ENCODE results near the gene TNS2. TPM values are rescaled to one million over a fixed set of nuclear protein-coding genes. Genes with fewer than 3 reads are reported as not detected.

The TNS2 gene
- total and polyA plus RNA-seq, 2 of the 13 experiments (the other 11 are each of a cell fraction or from before 2014, with no cell fraction given) = 8.9 to 20.4 TPM

GRCh38 chr12:53079226-53080117 lies 29.6 kb downstream of the TNS2 start, which contains the start of gene SPRYD3 (continued):
- TF ChIP-seq HNRNPH1 (optimal IDR thresholded peaks at IDR 0.05; ENCODE audit: low read depth, low read length) (no peak), REST (IDR thresholded peaks at IDR 0.05; ENCODE audit: borderline replicate concordance in 1 of 2, low read depth in 1 of 2, low read length in 2 of 2) (0 out of 4 replicates have a peak, but pooled peaks of 1 of the 2 experiments have one; percentile 32), BCL6 (CRISPR knock-in tag; IDR thresholded peaks at IDR 0.05) (no peak), ZNF704 (CRISPR knock-in tag; IDR thresholded peaks at IDR 0.05; ENCODE audit: borderline replicate concordance) (no peak), RNF2 (conservative IDR thresholded peaks at IDR 0.05; ENCODE audit: low read depth) (no peak), ZNF274 (CRISPR knock-in tag; IDR thresholded peaks at IDR 0.05) (no peak; the same call in none of the 2 replicates), ZNF747 (CRISPR knock-in tag; IDR thresholded peaks at IDR 0.05; ENCODE audit: borderline replicate concordance) (no peak), ZNF670 (CRISPR knock-in tag; IDR thresholded peaks at IDR 0.05; ENCODE audit: borderline replicate concordance) (no peak), JARID2 (CRISPR knock-in tag; IDR thresholded peaks at IDR 0.05; ENCODE audit: insufficient replicate concordance) (peak; percentile 20), MYC (CRISPR knock-in tag; IDR thresholded peaks at IDR 0.05; ENCODE audit: borderline replicate concordance) (no peak; the same call in 1 of the 2 replicates), TSC22D2 (CRISPR knock-in tag; IDR thresholded peaks at IDR 0.05; ENCODE audit: borderline replicate concordance) (0 out of 2 replicates have a peak, but pooled peaks have one; percentile 71), XBP1 (CRISPR knock-in tag; IDR thresholded peaks at IDR 0.05) (no peak; the same call in none of the 2 replicates), RFX3 (CRISPR knock-in tag; IDR thresholded peaks at IDR 0.05) (no peak)
- TF ChIP-seq, protein P1, sequence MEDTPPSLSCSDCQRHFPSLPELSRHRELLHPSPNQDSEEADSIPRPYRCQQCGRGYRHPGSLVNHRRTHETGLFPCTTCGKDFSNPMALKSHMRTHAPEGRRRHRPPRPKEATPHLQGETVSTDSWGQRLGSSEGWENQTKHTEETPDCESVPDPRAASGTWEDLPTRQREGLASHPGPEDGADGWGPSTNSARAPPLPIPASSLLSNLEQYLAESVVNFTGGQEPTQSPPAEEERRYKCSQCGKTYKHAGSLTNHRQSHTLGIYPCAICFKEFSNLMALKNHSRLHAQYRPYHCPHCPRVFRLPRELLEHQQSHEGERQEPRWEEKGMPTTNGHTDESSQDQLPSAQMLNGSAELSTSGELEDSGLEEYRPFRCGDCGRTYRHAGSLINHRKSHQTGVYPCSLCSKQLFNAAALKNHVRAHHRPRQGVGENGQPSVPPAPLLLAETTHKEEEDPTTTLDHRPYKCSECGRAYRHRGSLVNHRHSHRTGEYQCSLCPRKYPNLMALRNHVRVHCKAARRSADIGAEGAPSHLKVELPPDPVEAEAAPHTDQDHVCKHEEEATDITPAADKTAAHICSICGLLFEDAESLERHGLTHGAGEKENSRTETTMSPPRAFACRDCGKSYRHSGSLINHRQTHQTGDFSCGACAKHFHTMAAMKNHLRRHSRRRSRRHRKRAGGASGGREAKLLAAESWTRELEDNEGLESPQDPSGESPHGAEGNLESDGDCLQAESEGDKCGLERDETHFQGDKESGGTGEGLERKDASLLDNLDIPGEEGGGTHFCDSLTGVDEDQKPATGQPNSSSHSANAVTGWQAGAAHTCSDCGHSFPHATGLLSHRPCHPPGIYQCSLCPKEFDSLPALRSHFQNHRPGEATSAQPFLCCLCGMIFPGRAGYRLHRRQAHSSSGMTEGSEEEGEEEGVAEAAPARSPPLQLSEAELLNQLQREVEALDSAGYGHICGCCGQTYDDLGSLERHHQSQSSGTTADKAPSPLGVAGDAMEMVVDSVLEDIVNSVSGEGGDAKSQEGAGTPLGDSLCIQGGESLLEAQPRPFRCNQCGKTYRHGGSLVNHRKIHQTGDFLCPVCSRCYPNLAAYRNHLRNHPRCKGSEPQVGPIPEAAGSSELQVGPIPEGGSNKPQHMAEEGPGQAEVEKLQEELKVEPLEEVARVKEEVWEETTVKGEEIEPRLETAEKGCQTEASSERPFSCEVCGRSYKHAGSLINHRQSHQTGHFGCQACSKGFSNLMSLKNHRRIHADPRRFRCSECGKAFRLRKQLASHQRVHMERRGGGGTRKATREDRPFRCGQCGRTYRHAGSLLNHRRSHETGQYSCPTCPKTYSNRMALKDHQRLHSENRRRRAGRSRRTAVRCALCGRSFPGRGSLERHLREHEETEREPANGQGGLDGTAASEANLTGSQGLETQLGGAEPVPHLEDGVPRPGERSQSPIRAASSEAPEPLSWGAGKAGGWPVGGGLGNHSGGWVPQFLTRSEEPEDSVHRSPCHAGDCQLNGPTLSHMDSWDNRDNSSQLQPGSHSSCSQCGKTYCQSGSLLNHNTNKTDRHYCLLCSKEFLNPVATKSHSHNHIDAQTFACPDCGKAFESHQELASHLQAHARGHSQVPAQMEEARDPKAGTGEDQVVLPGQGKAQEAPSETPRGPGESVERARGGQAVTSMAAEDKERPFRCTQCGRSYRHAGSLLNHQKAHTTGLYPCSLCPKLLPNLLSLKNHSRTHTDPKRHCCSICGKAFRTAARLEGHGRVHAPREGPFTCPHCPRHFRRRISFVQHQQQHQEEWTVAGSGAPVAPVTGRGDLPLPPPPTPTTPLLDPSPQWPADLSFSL (CRISPR knock-in tag; IDR thresholded peaks at IDR 0.05) = 0 out of 2 replicates have a peak, but pooled peaks have one; percentile 45
- TF ChIP-seq, protein P2, sequence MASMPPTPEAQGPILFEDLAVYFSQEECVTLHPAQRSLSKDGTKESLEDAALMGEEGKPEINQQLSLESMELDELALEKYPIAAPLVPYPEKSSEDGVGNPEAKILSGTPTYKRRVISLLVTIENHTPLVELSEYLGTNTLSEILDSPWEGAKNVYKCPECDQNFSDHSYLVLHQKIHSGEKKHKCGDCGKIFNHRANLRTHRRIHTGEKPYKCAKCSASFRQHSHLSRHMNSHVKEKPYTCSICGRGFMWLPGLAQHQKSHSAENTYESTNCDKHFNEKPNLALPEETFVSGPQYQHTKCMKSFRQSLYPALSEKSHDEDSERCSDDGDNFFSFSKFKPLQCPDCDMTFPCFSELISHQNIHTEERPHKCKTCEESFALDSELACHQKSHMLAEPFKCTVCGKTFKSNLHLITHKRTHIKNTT (CRISPR knock-in tag; IDR thresholded peaks at IDR 0.05) = no peak

Data from HepG2 (cell line).